Keratinocyte (primary cell): ENCODE results near the gene SLC25A14. TPM values are rescaled to one million over a fixed set of nuclear protein-coding genes. Genes with fewer than 3 reads are reported as not detected.
"Not testable (repeated sequence)": the region's sequence is repeated elsewhere in the genome, so short reads cannot be mapped to it uniquely, and the experiment has no call there.

Source experiments
- DNase-seq: peaks from one replicate; pipeline ENCODE4 v3.0.0-alpha.2; 2011; ENCODE audit warnings: low read depth, missing footprints, low spot score
- FAIRE-seq: peaks from 2 replicates; lab custom pipeline; 2011; peaks lifted over from hg19 to GRCh38; lab: Jason Lieb, UNC
- H2AFZ ChIP-seq: 2 replicates; pipeline ENCODE4 v1.6.0; 2012; ENCODE audit warnings: low read length, control low read depth, inconsistent platforms; ENCODE audit not compliant: control insufficient read depth
- H3K27ac ChIP-seq: 2 replicates; pipeline ENCODE4 v1.5.1; 2011; ENCODE audit warnings: low read length; ENCODE audit not compliant: control insufficient read depth, insufficient read depth
- H3K27me3 ChIP-seq: 3 replicates; pipeline ENCODE4 v1.6.0; 2011; ENCODE audit warnings: low read length; ENCODE audit not compliant: control insufficient read depth, insufficient read depth; ENCODE audit errors: extremely low read depth
- H3K36me3 ChIP-seq, 2 experiments: 2 replicates in 1 of 2; 3 replicates in 1 of 2; pipeline ENCODE4 v1.5.1; 2011; ENCODE audit warnings: low read length in 2 of 2, mild to moderate bottlenecking in 1 of 2; ENCODE audit not compliant: control insufficient read depth in 2 of 2, insufficient read depth in 2 of 2; ENCODE audit errors: extremely low read depth in 1 of 2
- H3K4me1 ChIP-seq: 3 replicates; pipeline ENCODE4 v1.5.1; 2011; ENCODE audit warnings: low read length; ENCODE audit not compliant: control insufficient read depth, insufficient read depth; ENCODE audit errors: extremely low read depth
- H3K4me2 ChIP-seq: 3 replicates; pipeline ENCODE4 v1.6.0; 2011; ENCODE audit warnings: low read depth, low read length; ENCODE audit not compliant: control insufficient read depth, insufficient read depth; ENCODE audit errors: extremely low read depth
- H3K4me3 ChIP-seq, 3 experiments: fragments of 200-600 bp in 1 of 3; sonication (generic) in 1 of 3; 2 replicates in 2 of 3; 3 replicates in 1 of 3; pipeline ENCODE4 v1.5.1; 2011 to 2016; ENCODE audit warnings: low read length in 3 of 3, mild to moderate bottlenecking in 3 of 3, control low read depth in 2 of 3, inconsistent platforms in 1 of 3, low read depth in 1 of 3, mixed read lengths in 1 of 3, mixed run types in 1 of 3, moderate library complexity in 1 of 3; ENCODE audit not compliant: control insufficient read depth in 2 of 3, insufficient read depth in 2 of 3; ENCODE audit errors: extremely low read depth in 1 of 3
- H3K79me2 ChIP-seq: 2 replicates; pipeline ENCODE4 v1.6.0; 2012; ENCODE audit warnings: low read length; ENCODE audit not compliant: control insufficient read depth, insufficient read depth
- H3K9ac ChIP-seq: 3 replicates; pipeline ENCODE4 v1.6.0; 2011; ENCODE audit warnings: low read length; ENCODE audit not compliant: control insufficient read depth, insufficient read depth; ENCODE audit errors: extremely low read depth
- H3K9me1 ChIP-seq: 3 replicates; pipeline ENCODE4 v1.6.0; 2011; ENCODE audit warnings: low read length; ENCODE audit not compliant: control insufficient read depth, insufficient read depth; ENCODE audit errors: extremely low read depth
- H3K9me3 ChIP-seq: 2 replicates; pipeline ENCODE4 v1.5.1; 2012; ENCODE audit warnings: low read depth, low read length; ENCODE audit not compliant: control insufficient read depth
- H4K20me1 ChIP-seq: 3 replicates; pipeline ENCODE4 v1.6.0; 2011; ENCODE audit warnings: low read length; ENCODE audit not compliant: control insufficient read depth, insufficient read depth; ENCODE audit errors: extremely low read depth
- EZH2 ChIP-seq: IDR thresholded peaks from one replicate; pipeline ENCODE4 v1.6.1; 2012; ENCODE audit warnings: inconsistent platforms, mild to moderate bottlenecking, low read length, moderate library complexity
- dilution Hi-C: fragments of 300-500 bp; cut with MboI; formaldehyde crosslinking; loops from one replicate; pipeline ENCODE4 v1.7.0; 2020; ENCODE audit warnings: low sequenced_read_pairs; ENCODE audit not compliant: extremely low pct_ligation_motif_present
- polyA plus RNA-seq, 5 experiments: library from polyadenylated mRNA; depleted of rRNA in 3 of 5; stranded (reverse) in 3 of 5; stranded (forward) in 1 of 5; unstranded in 1 of 5; fragments of >200 nt; gene quantifications; 1 replicate in 1 of 5; 2 replicates in 3 of 5; 3 replicates in 1 of 5; pipeline versions ENCODE4 v1.2.1 to v1.2.3, GENCODE V29; 2011 to 2012; ENCODE audit warnings: missing spikeins in 2 of 5, low read depth in 1 of 5, low replicate concordance in 1 of 5
- TF ChIP-seq, protein P1 (sequence below), 3 experiments: IDR thresholded peaks in 1 of 3; conservative IDR thresholded peaks in 1 of 3; optimal IDR thresholded peaks in 1 of 3; 2 replicates in 2 of 3; 3 replicates in 1 of 3; pipeline versions ENCODE3 to v1.5.1; 2011; ENCODE audit warnings: low read length in 3 of 3, mild to moderate bottlenecking in 3 of 3, moderate library complexity in 2 of 3, control low read depth in 1 of 3, inconsistent platforms in 1 of 3; ENCODE audit not compliant: insufficient read depth in 2 of 3; ENCODE audit errors: extremely low read depth in 1 of 3

Gene SLC25A14
- polyA plus RNA-seq, 1 donor (not counting 4 experiments of a cell fraction or from before 2014, with no cell fraction given) = 19.4 TPM

DNA sequence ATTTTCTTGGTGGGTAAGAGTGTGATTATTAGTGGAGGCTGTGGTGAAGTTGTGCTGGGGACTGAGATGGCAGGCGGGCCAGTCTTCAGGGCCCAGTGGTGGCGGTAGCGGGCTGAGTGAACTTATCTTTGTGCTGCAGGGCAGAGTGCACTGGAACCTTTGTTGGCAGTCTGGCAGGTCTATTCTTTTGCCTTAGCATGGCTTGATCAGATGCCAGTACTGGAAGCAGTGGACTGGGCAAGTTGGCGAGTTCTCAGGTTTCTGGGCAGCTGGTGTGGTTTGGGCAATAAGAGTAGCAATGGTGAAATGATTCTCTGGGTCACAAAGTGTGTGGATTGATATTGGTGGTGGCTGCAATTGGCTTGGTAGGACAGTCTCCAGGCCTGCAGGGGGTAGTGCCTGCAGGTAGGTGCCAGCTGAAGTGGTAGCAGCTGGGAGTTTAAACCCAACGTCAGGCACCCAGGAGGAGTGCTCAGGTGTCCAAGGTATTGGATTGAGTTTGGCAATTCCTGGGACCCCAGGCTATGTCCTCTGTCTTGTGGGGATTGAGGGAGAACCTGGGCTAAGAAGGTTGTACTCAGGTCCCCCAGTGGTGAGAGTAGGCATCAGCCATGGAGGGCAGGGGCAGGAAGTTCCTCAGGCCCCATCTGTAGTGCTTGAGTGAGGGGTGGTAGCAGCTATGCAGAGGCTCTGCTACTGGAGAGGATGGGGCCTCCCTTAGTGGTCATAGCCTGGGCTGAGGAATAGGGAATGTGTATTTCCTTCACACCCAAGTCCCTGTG, 34.9 kb upstream of the SLC25A14 start:
- Histone ChIP-seq H3K9me3 (no peaks in the 10 kb centered on the region), H3K9ac (no peak overlapping the region), H2AFZ (no peak overlapping the region), H4K20me1 (no peaks in the 10 kb centered on the region), H3K4me2 (no peak overlapping the region), H3K4me1 (no peaks in the 10 kb centered on the region), H3K4me3 (no peak overlapping the region), H3K27me3 (no peaks in the 10 kb centered on the region), H3K27ac (no peak overlapping the region), H3K79me2 (no peaks in the 10 kb centered on the region), H3K9me1 (no peaks in the 10 kb centered on the region), H3K36me3 (no peaks in the 10 kb centered on the region)
- TF ChIP-seq, protein P1, sequence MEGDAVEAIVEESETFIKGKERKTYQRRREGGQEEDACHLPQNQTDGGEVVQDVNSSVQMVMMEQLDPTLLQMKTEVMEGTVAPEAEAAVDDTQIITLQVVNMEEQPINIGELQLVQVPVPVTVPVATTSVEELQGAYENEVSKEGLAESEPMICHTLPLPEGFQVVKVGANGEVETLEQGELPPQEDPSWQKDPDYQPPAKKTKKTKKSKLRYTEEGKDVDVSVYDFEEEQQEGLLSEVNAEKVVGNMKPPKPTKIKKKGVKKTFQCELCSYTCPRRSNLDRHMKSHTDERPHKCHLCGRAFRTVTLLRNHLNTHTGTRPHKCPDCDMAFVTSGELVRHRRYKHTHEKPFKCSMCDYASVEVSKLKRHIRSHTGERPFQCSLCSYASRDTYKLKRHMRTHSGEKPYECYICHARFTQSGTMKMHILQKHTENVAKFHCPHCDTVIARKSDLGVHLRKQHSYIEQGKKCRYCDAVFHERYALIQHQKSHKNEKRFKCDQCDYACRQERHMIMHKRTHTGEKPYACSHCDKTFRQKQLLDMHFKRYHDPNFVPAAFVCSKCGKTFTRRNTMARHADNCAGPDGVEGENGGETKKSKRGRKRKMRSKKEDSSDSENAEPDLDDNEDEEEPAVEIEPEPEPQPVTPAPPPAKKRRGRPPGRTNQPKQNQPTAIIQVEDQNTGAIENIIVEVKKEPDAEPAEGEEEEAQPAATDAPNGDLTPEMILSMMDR (optimal IDR thresholded peaks at IDR 0.05 in 1 of 3, IDR thresholded peaks at IDR 0.05 in 1 of 3, conservative IDR thresholded peaks at IDR 0.05 in 1 of 3; ENCODE audit: extremely low read depth in 1 of 3, insufficient read depth in 2 of 3, low read length in 3 of 3) = no peak
- no peak for TF ChIP-seq EZH2
- FAIRE-seq (no peak), DNase-seq (no peak)
- dilution Hi-C loops = no loop called here

GRCh38 chrX:130319886-130320285, 19.8 kb upstream of the SLC25A14 start:
- dilution Hi-C loops, H3K4me2 ChIP-seq, H3K9me3 ChIP-seq, H3K9ac ChIP-seq, H3K79me2 ChIP-seq, H2AFZ ChIP-seq, H3K9me1 ChIP-seq, DNase-seq, H4K20me1 ChIP-seq, H3K4me1 ChIP-seq, FAIRE-seq, H3K27ac ChIP-seq, H3K4me3 ChIP-seq, H3K36me3 ChIP-seq, H3K27me3 ChIP-seq: not testable (repeated sequence)
